Astrocyte (in vitro differentiated cells and primary cell): ENCODE data around the gene UBE2E3.

ENCODE experiments used
- CTCF ChIP-seq: IDR thresholded peaks from 2 replicates; pipeline ENCODE4 v1.5.1; 2011; ENCODE audit warnings: low read depth, mild to moderate bottlenecking, inconsistent platforms, low read length, moderate library complexity; ENCODE audit not compliant: insufficient read depth
- EZH2 ChIP-seq: IDR thresholded peaks from 2 replicates; pipeline ENCODE4 v1.6.1; 2012; ENCODE audit warnings: mild to moderate bottlenecking, low read length, inconsistent platforms; ENCODE audit not compliant: insufficient read depth

GRCh38 chr2:181036445-181036844 is 56.0 kb downstream of the UBE2E3 start:
- TF ChIP-seq CTCF: no peak
- no peak for TF ChIP-seq EZH2
